ENCODE data around the gene CPSF4L.
"Not testable (repeated sequence)": the region's sequence is repeated elsewhere in the genome, so short reads cannot be mapped to it uniquely, and the experiment has no call there.

Gene CPSF4L

GRCh38 chr17:73266796-73267195, 5.1 kb upstream of the CPSF4L start:
- DNase-seq: no peak

- DNase-seq: no peak
These were observed 4.3 kb upstream of the CPSF4L start for GRCh38 chr17:73265646-73266640.

- DNase-seq: not testable (repeated sequence)
These were observed 2.8 kb upstream of the CPSF4L start for GRCh38 chr17:73264448-73264847.

GRCh38 chr17:73262676-73263642, 1.3 kb upstream of the CPSF4L start:
- DNase-seq: no peak

GRCh38 chr17:73261952-73262675, 434 bp upstream of the CPSF4L start:
- no peak for DNase-seq

- DNase-seq: no peak
These were observed 4.2 kb downstream of the CPSF4L start for GRCh38 chr17:73257516-73257915.

- DNase-seq: no peak
These were observed 5.5 kb downstream of the CPSF4L start for GRCh38 chr17:73256220-73256619.

GRCh38 chr17:73255671-73256181, 6.0 kb downstream of the CPSF4L start:
- peak; percentile 60 for DNase-seq

GRCh38 chr17:73251871-73252270, 9.8 kb downstream of the CPSF4L start:
- no peak for DNase-seq

- DNase-seq: no peak
These were observed 10.6 kb downstream of the CPSF4L start for GRCh38 chr17:73250851-73251640.

GRCh38 chr17:73249700-73250099, 12.0 kb downstream of the CPSF4L start:
- DNase-seq: no peak

- no peak for DNase-seq
These were observed 13.1 kb downstream of the CPSF4L start for GRCh38 chr17:73248532-73248931.

- no peak for DNase-seq
These were observed 14.0 kb downstream of the CPSF4L start for GRCh38 chr17:73247726-73248125.

GRCh38 chr17:73240561-73240960, 21.1 kb downstream of the CPSF4L start:
- DNase-seq: no peak

GRCh38 chr17:73237714-73238113, 24.0 kb downstream of the CPSF4L start:
- DNase-seq: no peak

- no peak for DNase-seq
These were observed 26.9 kb downstream of the CPSF4L start for GRCh38 chr17:73234736-73235135.

- peak; percentile 19 for DNase-seq
These were observed 28.9 kb downstream of the CPSF4L start for GRCh38 chr17:73232587-73233373.

- peak; percentile 97 for DNase-seq
These were observed 29.7 kb downstream of the CPSF4L start for GRCh38 chr17:73231841-73232586.

- no peak for DNase-seq
These were observed 30.3 kb downstream of the CPSF4L start for GRCh38 chr17:73231395-73231794.

- DNase-seq: no peak
These were observed 31.6 kb downstream of the CPSF4L start for GRCh38 chr17:73230088-73230487.
